Hepatocyte (in vitro differentiated cells): Measurements from ENCODE around the gene WDR1.

ENCODE experiments used
- CTCF ChIP-seq: fragments of 200-600 bp; sonication (generic); IDR thresholded peaks from 2 replicates; pipeline ENCODE4 v1.5.1; 2016; ENCODE audit warnings: antibody characterized with exemption, mild to moderate bottlenecking; ENCODE audit not compliant: poor library complexity
- EZH2 ChIP-seq: fragments of 200-600 bp; sonication (generic); IDR thresholded peaks from 2 replicates; pipeline ENCODE4 v1.6.1; 2016; ENCODE audit warnings: antibody characterized with exemption, mild to moderate bottlenecking, borderline replicate concordance

GRCh38 chr4:10041036-10041435, 75.6 kb downstream of the WDR1 start:
- no peak for TF ChIP-seq CTCF
- no peak for TF ChIP-seq EZH2
